Esophagus squamous epithelium (tissue), 5 donors: ENCODE measurements around the gene SAT2. TPM values are rescaled to one million over a fixed set of nuclear protein-coding genes. Genes with fewer than 3 reads are reported as not detected.

Experiments used
- DNase-seq: peaks from one replicate; lab custom pipeline; 2025; lab: John Stamatoyannopoulos, UW
- H3K27ac ChIP-seq, 4 donors: fragments of 200-600 bp; sonication (generic); one replicate each; pipeline ENCODE4 v1.5.1; 2016 to 2019; ENCODE audit warnings: mild to moderate bottlenecking in 1 of 4
- H3K27me3 ChIP-seq, 4 donors: fragments of 200-600 bp; sonication (generic); 1 replicate in 3 of 4; 2 replicates in 1 of 4; pipeline versions ENCODE4 v1.5.1 to v1.6.0; 2017 to 2021; ENCODE audit warnings: antibody characterized with exemption in 1 of 4
- H3K36me3 ChIP-seq, 3 donors: fragments of 200-600 bp; sonication (generic); one replicate each; pipeline ENCODE4 v1.5.1; 2016 to 2019
- H3K4me1 ChIP-seq, 3 donors: fragments of 200-600 bp; sonication (generic); one replicate each; pipeline ENCODE4 v1.5.1; 2017 to 2019
- H3K4me3 ChIP-seq, 4 donors: fragments of 200-600 bp; sonication (generic); 1 replicate in 3 of 4; 2 replicates in 1 of 4; pipeline ENCODE4 v1.5.1; 2016 to 2019; ENCODE audit warnings: mild to moderate bottlenecking in 2 of 4, moderate library complexity in 1 of 4
- H3K9me3 ChIP-seq, 3 donors: fragments of 200-600 bp; sonication (generic); one replicate each; pipeline ENCODE4 v1.5.1; 2016 to 2019
- POLR2A ChIP-seq, 4 donors: fragments of 450-650 bp; IDR thresholded peaks; one replicate each; pipeline ENCODE4 v1.6.1; 2017; ENCODE audit warnings: antibody characterized with exemption in 4 of 4, mild to moderate bottlenecking in 4 of 4, moderate library complexity in 3 of 4
- WGBS, 2 donors: methylation state at CpG; one replicate each; pipeline ENCODE4 v1.1.5; 2018; 5-methylcytosine and 5-hydroxymethylcytosine counted together
- intact Hi-C: fragments of 100-400 bp; cut with DNase I; formaldehyde crosslinking; loops from one replicate; pipeline ENCODE4 v1.15.0; 2022
- total RNA-seq, 4 donors: library from RNA; depleted of rRNA; stranded (reverse); fragments of >200 nt; gene quantifications; one replicate each; pipeline ENCODE4 v1.1.0, GENCODE V29; 2016
- TF ChIP-seq, protein P1 (sequence below), 6 experiments: fragments of 450-650 bp in 4 of 6; fragments of 200-600 bp in 2 of 6; sonication (generic) in 2 of 6; IDR thresholded peaks; one replicate each; pipeline ENCODE4 v1.5.1; 2016 to 2019; ENCODE audit warnings: antibody characterized with exemption in 6 of 6, mild to moderate bottlenecking in 4 of 6, moderate library complexity in 4 of 6
- donor health status: DM: yes; HTN: yes; CAD: no.

Gene SAT2
- total RNA-seq, 4 donors from 2014 or later, result 20.5 to 55.9 (median 31.3) TPM

DNA sequence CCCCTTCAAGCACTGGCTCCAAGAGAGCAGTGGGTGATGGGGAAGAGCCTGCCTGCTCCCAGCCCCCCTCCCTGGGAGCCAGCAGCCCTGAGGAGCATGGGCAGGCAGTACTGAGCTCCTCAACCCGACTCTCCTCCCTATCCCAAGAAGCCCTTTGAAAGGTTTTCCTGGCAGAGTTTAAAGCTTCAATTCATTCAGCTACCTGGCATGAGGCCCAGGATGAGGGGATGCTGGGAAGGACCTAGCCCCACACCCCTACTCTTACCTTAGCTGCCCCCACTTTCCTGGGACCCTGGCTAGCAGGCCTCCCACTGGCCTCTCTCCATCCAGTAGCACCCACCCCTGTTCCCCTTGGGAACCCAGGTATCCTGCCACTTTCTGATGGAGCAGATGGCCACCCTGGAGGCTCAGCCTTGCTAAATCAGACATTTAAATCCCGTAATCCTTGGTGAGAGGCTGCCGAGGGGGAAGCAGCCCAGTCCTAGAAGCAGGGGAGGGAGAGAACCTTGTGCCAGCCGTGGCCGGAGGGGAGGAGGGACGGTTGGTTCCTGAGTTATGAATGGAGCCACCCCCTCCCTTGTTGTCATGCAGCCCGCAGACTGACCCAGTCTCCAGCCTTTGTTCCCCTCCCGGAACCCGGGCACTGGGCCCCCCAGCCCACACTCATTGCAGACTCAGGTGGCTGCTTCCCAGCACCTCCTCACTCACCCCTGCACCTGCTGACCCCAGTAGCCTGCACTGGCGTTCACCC, 40.2 kb upstream of the SAT2 start:
- Histone ChIP-seq H3K4me3 (no peak overlapping the region), H3K4me1 (peaks cover 0 to 8% (median 0%) of the 10 kb centered on the region in 3 donors), H3K36me3 (peaks cover 11 to 73% (median 36%) of the 10 kb centered on the region in 3 donors), H3K27ac (no peak overlapping the region), H3K27me3 (no peaks in the 10 kb centered on the region), H3K9me3 (no peaks in the 10 kb centered on the region)
- DNase-seq, result no peak
- 60 to 73% methylated on average over 2 to 7 of the region's 10 CpGs for WGBS, 2 donors
- intact Hi-C loops, result no loop called here
- TF ChIP-seq, protein P1, sequence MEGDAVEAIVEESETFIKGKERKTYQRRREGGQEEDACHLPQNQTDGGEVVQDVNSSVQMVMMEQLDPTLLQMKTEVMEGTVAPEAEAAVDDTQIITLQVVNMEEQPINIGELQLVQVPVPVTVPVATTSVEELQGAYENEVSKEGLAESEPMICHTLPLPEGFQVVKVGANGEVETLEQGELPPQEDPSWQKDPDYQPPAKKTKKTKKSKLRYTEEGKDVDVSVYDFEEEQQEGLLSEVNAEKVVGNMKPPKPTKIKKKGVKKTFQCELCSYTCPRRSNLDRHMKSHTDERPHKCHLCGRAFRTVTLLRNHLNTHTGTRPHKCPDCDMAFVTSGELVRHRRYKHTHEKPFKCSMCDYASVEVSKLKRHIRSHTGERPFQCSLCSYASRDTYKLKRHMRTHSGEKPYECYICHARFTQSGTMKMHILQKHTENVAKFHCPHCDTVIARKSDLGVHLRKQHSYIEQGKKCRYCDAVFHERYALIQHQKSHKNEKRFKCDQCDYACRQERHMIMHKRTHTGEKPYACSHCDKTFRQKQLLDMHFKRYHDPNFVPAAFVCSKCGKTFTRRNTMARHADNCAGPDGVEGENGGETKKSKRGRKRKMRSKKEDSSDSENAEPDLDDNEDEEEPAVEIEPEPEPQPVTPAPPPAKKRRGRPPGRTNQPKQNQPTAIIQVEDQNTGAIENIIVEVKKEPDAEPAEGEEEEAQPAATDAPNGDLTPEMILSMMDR (IDR thresholded peaks at IDR 0.05), result no peak
- no peak for TF ChIP-seq POLR2A (IDR thresholded peaks at IDR 0.05)

DNA sequence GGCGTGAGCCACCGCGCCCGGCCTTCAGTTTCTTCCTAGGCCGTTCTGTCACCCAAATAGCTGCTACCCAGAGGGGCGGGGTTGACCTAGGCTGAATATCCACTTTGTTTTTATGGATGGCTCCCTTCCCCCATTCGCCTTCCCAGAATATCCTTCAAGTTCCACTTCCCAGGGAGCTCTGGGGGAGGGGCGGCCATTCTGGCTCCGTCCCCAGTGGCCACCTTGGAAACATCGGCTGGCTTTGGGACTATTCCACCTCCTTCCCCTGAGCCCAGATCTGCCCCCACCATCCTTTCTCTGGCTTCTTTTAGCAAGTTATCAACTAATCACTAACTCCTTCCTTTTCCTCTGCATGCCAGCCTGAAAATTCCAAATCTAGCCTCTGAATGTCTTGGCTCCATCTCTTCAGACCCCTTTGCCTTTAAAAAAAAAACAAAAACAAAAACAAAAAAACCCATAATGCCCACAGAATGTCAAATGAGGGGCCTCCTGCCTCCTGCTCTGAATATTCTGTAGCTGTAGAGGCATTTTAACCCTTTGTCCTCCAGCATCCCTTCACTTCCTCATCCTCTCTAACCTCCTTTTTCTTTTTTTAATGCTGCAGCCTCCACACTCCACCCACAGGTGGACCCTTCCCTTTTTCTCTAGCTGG, 29.5 kb upstream of the SAT2 start:
- Histone ChIP-seq H3K27ac (peak overlapping the region in 1 of 4 donors; percentile 40), H3K4me3 (no peak overlapping the region), H3K4me1 (peaks cover 0 to 6% (median 0%) of the 10 kb centered on the region in 3 donors), H3K27me3 (peaks cover 0 to 19% (median under 1%) of the 10 kb centered on the region in 4 donors), H3K36me3 (no peaks in the 10 kb centered on the region), H3K9me3 (no peaks in the 10 kb centered on the region)
- WGBS, 2 donors, result 42 to 66% methylated on average over 3 to 10 of the region's 10 CpGs
- intact Hi-C loops, result no loop called here
- DNase-seq, result no peak
- TF ChIP-seq, protein P1 (IDR thresholded peaks at IDR 0.05), result no peak
- no peak for TF ChIP-seq POLR2A (IDR thresholded peaks at IDR 0.05)

DNA sequence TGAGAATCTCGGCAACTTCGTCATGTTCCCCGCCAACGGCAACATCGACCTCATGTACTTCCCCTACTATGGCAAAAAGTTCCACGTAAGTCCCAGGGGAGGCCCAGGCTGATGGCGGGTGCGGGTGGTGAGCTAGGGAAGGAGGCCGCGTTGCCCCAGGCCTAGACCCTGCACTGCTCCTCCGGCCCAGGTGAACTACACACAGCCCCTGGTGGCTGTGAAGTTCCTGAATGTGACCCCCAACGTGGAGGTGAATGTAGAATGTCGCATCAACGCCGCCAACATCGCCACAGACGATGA, 27.9 kb upstream of the SAT2 start:
- peak overlapping the region in 1 of 4 donors; percentile 16 for H3K27ac ChIP-seq
- DNase-seq, result no peak
- TF ChIP-seq POLR2A (IDR thresholded peaks at IDR 0.05), result no peak
- TF ChIP-seq, protein P1 (IDR thresholded peaks at IDR 0.05), result no peak
- WGBS, 2 donors, result 80 to 90% methylated on average over 11 to 14 of the region's 17 CpGs
- no peaks in the 10 kb centered on the region for H3K36me3 ChIP-seq
- H3K27me3 ChIP-seq, result peaks cover 3 to 35% (median 10%) of the 10 kb centered on the region in 4 donors
- intact Hi-C loops, result no loop called here
- no peaks in the 10 kb centered on the region for H3K9me3 ChIP-seq
- peaks cover 12 to 22% (median 13%) of the 10 kb centered on the region in 3 donors for H3K4me1 ChIP-seq
- H3K4me3 ChIP-seq, result no peak overlapping the region

DNA sequence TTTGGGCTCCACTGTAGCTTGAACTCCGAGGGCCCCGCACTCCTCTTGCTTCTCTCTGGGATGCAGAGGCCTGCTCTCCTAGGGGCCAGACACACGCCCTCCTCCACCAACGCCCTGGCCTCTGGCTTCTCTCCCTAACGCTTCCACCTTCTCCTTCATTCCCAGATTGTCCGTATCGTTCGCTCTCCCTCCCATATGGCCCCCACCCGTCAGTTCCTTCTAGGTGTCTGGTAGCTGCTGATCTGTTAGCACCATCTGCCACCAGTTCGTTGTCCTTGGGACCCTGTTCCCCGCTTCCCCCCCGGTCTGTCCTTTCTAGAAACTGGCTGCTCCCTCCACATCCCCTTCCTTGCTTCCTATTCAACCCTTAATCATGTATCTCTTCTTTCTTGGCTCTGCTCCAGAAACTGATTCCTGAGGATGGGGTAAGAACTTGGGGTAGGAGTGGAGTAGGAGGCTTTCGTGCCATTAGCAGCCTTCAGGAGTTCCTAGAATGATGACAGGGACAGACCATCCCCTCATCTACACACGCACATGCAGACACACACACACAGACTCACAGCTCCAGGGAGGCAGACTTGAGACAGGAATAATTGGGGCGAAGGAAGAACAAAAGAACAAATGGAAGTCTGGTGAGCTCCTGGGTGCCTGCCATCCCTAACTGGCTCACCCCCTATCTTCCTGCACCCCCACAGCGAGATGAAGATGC, 27.4 kb upstream of the SAT2 start:
- intact Hi-C loops, result no loop called here
- H3K9me3 ChIP-seq, result no peaks in the 10 kb centered on the region
- no peaks in the 10 kb centered on the region for H3K36me3 ChIP-seq
- 71 to 81% methylated on average over 15 to 16 of the region's 16 CpGs for WGBS, 2 donors
- TF ChIP-seq, protein P1 (IDR thresholded peaks at IDR 0.05), result no peak
- TF ChIP-seq POLR2A (IDR thresholded peaks at IDR 0.05), result no peak
- peaks cover 12 to 27% (median 17%) of the 10 kb centered on the region in 3 donors for H3K4me1 ChIP-seq
- DNase-seq, result no peak
- H3K27ac ChIP-seq, result peak overlapping the region in 1 of 4 donors; percentile 16
- peaks cover 3 to 40% (median 10%) of the 10 kb centered on the region in 4 donors for H3K27me3 ChIP-seq
- H3K4me3 ChIP-seq, result no peak overlapping the region
